ENCODE data around the gene FHL1.

Gene FHL1

DNA sequence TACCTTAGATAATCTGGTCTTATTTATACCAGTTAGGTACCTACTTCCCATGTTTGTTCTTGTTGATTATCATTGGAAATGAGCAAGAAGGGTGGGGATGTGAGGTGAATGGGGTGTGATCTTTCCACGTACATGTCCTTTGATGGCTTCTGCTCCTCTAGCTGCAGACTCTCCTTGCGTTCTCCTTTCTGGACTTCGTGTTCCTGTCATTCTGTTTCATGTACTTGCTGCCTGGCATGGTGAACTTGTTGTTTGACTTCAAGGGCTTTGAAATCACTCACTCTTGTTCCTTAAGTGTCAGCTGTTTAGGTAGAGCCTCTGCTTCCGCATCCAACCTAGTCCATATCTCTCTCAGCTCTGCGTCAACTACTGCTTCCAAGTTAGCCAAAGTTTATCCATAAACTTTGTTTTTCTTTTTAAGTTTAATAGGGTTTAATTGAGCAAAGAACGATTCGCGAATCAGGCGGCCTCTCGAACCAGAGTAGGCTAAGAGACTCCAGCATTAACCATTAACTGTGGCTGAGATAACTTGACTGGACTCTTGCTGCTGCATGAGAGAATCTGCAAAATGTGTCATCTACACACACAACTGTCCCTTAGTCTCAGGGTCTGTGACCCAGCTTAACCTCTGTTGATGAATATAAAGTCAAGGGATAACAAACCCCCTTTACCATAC, 42.8 kb downstream of the FHL1 start:
- DNase-seq: no peak

DNA sequence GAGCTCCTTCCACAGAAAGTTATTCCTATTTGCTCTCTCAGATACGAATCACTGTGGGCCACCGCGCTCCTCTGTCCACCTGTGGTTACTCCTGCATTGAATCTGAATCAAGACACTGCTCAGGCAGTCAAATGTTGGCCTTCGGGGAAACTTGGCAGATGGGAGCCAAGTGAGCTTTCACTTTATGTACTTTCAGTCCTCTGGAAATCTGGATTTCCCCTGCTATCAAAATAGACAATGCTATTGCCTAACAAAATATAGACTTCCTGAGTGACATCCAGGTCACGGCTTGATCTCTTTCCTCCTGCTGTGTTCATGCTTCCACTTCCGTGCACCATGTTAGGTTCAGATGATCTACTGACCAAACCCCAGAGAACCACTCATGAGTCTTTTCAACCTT, 43.8 kb downstream of the FHL1 start:
- no peak for DNase-seq

DNA sequence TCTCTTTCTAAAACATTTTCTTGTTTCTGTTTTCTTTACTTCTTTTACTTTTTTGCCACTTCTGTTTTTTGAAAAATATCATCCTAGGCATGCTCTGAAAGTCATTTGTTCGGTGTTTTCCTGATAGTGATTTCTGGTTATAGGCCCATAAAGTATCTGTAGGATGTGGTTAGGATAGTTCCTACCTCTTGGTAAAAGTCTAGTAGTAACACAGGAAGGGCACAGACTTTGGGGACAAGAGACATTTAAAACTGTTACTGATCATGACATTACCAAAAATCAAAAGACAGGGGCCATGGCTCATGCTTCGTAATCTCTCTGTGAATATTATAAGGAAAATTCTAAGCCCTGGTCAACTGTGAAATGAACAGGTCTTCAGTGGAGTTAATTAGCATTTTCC, 44.8 kb downstream of the FHL1 start:
- no peak for DNase-seq

DNA sequence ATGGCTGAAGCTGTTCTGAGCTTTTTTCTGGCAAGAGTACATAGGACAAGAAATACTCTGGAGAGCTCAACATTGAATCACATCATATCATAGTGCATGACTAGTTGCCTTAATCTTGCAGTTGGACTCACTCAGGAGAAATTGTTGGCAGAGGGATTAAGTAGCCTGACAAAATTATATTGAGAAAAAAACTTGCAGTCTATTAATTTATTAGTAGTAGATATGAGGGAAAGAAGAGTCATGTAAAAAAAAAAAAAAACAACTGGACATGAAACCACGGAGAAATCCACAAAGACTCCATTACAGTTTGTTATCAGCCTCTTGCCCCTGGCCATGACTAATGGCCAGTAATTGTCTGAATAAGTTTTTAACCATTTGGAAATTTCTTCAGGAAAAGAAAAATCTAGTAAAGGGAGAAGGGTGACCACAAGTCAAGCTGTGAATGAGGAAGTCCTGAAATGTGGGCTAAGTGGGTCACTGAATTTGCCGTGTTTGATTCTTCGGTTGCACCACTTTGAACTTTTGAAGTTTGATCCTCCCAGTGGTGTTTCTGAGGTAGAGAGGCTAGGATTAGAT, 45.6 kb downstream of the FHL1 start:
- no peak for DNase-seq

DNA sequence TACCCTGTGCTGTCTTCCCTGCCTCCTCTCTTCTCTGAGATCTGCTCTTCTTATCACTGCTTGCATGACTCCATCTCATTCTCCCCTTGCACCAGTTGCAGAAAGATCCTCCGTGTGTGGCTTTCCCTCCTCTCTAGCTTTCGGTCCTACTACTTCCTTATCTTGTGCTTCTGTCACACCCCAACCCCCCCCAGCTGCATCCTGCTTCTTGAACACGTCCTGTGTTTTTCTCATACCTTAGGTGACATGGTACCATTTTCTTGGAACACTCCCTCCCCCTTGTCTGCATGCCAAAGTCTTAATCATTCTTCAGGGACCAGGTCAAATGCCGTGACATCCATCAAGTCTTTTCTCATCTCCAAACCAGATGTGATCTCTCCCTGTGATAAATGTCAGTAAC, 46.4 kb downstream of the FHL1 start:
- DNase-seq: peak in 1 of 2 donors; percentile 4

DNA sequence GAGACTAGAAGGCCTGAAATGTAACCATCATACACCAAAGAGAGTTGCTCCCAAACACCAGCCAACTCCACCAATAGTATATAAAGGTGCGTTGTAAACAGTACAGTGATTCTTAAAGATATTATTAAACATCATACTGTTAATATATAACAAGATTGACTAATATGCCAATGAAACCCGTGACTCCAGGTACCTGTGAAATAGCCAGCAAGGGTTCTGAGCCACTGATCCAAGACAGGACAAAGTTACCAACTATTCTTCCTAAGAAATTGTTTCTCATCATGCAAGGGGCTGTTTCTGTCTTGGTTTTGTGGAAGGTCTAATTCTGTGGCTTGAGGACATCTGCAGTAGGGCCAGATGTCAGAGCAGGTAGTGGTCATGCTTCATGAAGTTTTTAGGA, 47.2 kb downstream of the FHL1 start:
- DNase-seq: no peak

DNA sequence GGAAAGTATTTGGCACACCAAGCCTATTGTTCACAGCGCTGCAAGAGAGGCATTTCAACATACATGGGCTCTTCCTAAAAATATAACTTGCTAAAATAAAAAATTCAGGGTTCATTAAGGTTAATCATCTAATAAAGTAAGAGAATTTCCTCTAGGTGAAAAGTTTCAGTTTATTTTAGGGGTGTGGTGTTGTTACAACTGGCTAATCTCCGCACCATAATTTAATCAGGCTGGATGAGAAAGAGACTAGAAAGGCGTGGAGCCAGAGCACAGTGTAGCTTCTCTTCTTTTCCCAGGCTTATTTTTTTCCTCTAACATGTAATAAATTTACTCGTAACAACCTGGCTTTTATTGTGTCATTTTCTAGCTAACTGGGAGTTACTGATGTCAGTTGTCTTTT, 47.9 kb downstream of the FHL1 start:
- DNase-seq: no peak

DNA sequence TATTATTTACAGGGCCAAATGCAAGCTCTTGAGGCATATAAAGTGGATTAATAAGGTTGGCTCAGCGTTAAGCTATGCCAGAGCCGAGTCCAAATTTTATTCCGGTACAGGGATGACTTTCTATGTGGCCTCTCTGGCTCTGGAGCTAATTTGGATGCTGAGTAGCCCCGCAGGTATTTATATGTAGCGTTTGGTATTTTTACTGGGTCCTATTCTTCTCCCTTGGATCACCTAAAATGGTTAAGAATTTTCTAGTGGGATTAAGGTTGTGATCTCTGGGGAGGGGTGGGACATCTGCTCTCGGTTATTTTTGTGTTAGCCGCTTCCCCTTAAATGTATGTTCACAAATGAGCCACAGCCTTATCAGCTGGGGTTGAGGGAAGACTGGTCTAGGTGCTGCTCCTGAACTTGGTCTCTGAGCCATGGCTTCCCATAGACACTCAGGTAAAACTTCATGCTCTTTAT, 49.4 kb downstream of the FHL1 start:
- DNase-seq: no peak

DNA sequence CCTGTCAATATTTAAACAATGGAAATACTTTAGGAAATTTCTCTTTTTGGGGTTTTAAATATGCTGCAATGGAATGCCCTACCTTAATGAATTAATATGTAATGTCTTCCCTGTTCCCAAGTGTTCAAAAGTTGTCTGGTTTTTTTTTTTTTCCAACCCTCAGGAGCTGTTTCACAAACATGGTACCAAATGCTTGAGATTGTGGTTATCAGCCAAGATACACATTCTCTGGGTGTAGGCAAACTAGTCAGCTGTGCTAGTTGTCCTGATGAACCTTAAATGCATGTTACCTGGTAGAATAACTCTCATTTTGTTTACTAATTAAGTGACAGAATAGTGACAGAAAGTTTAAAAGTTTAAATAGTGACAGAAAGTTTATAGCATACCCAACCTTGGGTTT, 50.7 kb downstream of the FHL1 start:
- no peak for DNase-seq

DNA sequence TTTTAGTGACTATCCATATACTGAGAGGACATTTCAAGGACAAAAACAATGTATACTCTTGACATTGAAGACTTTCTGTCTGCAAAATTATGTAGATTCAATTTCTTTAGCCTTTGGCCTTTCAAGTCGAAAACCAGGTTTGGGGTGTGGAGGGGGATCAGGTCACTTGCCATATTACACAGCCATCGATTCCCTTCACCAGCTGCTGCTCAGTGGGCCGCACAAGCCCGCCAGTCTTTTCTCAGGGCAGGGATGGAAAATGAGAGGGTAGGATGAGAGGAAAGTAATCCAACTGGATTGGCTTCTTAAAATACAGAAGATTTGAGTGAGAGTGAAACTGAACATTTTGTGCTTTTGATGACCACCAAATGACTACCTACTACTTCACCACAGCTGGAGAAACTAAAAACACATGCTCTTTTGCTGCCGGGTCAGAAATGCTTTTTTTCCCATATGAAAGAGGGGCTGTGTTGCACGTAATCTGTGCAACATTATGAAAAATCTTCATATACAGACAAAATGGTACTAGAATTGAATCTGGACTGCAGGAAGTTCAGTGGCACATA, 51.4 kb downstream of the FHL1 start:
- no peak for DNase-seq

DNA sequence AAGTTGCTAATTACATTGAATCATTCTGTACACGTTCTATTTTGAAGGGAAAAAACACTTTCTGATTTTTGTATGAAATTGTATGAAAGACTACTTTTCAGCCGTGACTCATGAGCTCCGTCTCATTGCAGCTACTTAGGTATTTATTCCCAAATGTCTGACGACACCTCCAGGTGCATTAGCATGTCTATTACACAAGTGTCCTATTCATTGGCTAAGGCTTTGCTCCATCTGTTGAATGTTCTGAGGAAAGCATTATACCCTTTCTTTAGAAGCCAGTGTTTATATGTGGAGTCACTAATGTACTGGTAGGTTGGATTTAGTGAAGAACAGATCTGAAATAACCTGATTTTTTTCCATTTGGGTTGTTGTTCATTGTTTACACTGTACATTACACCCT, 52.0 kb downstream of the FHL1 start:
- DNase-seq: no peak

DNA sequence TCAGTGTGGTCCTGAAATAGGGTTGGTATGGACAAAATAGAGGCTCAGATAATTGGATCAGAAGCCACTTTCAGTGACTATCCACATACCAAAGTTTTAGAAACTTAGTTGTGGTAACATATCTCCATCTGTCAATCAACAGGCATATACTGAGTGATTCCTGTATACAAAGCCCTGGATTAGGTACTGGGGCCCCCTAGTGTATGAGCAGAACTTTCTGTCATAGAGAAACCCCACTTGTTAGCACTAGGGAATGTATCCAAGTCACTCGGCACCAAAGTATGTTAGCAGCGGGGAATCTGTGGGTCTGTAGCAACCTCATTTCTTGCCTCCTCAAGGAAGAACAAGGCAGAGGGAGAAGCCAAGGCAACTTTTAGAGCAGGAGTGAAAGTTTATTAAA, 53.1 kb downstream of the FHL1 start:
- DNase-seq: no peak

DNA sequence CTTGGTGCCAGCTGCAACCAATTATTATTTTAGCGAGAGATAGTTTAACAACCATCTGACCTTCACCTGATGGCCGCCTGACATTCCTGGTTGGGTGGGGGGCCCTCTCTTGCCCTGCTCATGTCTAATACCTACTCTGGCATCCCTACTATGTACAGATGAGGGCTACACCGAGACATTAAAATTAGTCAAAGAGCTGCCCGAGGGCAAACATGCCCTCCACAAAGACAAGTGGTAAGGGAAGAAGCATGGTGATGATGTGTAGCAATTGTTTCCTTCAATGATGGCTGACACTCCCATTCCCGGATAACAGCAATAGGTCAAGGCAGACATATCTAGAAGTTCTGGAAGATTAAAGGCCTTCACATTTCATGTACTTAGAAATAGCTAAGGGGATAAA, 54.3 kb downstream of the FHL1 start:
- DNase-seq: no peak

DNA sequence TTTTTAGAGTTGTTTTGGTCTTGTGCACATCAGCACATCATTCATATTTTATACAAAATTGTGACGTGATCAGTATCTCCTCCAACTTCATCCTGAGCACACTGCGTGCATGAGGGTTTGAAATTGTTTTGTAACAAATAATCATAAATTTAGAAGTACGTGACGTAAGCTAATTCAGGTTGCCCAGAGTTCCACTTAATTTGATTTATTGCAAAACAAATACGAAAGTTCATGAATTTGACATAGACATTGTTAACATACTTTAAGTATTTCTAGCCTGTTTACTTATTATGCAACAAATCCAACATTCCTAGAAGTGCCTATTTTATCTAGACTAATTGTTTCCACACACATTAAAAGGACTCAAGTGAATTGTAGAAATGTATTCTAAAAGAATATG, 55.6 kb downstream of the FHL1 start:
- DNase-seq: no peak

DNA sequence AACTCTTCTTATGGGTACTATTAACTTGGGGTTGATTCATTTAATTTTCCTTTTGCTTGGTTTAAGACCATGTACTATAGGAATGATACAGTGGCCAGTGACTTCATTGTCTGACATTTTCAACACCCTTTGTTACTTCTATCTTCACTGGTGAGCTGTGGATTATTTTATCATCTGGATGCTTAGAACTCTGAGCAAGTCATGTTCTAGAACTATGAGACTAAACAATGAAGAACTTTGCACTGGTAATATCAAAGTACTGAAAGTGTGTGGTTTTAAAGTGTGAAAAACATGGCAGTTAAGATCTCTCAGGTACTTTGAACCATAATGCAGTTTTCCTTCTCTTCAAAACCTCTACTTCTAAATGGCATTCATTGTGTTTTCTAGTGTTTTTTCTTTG, 56.1 kb downstream of the FHL1 start:
- no peak for DNase-seq

DNA sequence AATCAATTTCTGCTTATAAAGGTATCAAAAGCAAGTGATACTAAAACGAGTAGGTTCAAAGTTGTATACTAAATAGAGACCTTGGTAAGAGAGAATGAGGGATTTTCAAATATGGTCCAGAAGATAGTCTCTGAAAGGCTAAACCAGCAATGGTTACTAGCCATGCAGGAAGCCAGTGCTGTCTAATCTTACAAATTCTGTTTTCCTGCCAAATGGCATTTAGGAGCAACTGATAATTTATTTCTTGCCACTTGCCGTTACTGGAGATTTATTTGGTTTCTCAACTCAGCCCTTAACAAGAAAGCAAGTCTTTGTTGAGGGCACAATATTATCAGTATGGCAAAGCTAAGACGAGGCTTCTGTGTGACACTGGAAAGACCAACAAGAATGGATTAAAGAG, 56.6 kb downstream of the FHL1 start:
- no peak for DNase-seq

DNA sequence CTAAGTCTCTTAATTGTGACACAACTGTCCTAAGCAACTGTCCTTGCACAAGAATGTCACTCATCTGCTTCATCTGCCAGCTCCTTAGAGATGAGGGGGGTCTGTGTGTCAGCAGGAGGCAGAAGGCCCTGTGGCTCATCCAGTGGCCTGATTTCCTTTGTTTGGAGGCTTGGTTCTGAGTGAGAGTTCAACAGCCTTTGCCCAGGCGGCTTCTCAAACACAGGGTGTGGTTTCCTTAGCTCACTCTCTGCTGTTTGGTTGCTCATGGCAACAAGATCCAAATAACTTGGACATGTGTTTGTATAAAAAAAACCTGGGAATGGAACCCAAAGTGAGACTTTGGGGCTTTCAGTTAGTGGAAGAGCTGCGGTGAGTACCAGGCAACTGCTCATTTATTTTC, 57.2 kb downstream of the FHL1 start:
- no peak for DNase-seq

DNA sequence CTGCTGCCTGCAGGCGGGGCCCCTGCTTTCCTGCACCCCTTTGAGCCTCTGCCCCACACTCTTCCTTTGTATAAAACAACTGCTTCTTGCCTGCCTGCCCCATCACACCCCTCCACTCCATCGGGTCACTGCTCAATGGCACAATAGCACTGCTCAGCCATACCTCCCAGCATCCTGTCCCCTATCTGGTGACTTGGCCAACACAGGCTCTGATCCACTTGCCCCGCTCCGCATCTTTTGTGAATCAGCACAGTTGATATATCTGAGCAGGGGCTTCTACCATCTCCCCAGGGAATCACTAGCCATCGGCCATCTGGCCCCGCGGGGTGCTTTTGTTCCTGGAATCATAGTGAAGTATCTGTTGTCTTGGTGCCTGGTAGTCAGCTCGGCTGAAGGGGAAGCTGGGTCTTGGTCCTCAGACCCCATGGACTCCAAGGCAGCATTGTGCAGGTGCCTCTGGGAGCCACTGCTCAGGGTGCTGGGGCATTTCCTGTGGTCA, 58.6 kb downstream of the FHL1 start:
- no peak for DNase-seq

DNA sequence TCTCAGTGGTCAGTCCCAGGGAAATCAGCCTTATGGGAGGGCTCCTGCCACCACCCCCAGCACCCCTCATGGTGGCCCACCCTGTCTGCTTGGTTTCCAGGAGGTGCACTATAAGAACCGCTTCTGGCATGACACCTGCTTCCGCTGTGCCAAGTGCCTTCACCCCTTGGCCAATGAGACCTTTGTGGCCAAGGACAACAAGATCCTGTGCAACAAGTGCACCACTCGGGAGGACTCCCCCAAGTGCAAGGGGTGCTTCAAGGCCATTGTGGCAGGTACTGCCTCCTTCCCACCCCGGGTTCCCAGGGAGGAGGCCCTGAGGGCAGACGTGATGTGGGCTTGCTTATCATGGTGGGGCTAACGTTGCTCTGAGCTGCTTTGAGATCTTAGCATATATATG, 59.6 kb downstream of the FHL1 start:
- no peak for DNase-seq

DNA sequence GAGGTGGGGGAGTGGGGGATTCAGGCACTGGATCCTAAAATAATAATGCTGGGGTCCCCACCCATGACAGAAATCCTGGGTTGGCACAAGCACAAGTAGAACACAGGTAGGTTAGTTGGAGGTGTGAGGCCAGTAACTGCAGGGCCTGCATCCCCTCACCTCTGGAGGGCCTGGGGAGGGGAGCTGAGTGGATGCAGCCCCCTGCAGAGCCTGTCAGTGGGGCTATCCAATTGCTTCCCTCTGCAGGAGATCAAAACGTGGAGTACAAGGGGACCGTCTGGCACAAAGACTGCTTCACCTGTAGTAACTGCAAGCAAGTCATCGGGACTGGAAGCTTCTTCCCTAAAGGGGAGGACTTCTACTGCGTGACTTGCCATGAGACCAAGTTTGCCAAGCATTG, 60.2 kb downstream of the FHL1 start:
- DNase-seq: no peak

DNA sequence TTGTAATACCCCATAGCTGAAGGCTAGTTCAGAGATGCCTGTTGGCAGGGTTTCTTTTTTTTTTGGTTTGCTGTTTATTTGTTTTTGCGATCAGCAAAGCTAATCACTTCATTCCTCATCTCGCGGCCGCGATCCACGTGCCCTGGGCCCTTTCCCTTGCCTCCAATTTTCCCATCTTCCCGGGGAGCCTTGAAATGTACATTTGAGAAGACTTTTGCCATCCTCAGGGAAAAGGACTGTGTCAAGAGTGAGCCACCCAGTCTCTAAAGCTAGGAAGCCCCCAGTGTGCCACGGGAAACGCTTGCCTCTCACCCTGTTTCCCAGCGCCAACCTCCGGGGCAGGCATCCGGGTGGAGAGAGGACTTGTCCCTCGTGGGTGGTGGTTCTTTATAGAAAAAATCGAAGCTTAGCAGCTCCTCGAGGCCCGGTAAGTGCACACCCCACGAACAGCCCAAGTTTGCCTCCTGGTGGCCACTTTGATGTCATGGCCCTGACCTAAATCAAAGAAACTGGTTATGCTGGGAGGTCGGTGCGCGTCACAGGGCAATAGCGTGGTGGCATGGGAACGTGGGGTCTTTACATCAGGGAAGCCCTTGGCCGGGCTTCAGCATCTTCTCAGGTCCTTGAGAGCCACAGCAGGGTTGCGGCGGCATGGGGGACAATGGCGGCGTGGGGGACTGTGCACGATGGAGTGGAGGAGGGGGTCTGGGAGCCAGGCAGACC, 61.8 kb downstream of the FHL1 start:
- peak; percentile 9 to 24 for DNase-seq

DNA sequence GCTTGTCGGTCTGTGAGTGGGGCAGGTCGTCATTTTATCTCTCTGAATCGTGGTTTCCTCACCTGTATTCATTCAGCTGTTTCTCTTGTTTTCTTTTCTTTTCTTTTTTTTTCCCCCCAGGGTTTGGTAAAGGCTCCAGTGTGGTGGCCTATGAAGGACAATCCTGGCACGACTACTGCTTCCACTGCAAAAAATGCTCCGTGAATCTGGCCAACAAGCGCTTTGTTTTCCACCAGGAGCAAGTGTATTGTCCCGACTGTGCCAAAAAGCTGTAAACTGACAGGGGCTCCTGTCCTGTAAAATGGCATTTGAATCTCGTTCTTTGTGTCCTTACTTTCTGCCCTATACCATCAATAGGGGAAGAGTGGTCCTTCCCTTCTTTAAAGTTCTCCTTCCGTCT, 62.4 kb downstream of the FHL1 start:
- DNase-seq: no peak

DNA sequence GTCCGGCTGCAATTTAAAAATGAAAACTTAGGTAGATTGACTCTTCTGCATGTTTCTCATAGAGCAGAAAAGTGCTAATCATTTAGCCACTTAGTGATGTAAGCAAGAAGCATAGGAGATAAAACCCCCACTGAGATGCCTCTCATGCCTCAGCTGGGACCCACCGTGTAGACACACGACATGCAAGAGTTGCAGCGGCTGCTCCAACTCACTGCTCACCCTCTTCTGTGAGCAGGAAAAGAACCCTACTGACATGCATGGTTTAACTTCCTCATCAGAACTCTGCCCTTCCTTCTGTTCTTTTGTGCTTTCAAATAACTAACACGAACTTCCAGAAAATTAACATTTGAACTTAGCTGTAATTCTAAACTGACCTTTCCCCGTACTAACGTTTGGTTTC, 62.9 kb downstream of the FHL1 start:
- no peak for DNase-seq

DNA sequence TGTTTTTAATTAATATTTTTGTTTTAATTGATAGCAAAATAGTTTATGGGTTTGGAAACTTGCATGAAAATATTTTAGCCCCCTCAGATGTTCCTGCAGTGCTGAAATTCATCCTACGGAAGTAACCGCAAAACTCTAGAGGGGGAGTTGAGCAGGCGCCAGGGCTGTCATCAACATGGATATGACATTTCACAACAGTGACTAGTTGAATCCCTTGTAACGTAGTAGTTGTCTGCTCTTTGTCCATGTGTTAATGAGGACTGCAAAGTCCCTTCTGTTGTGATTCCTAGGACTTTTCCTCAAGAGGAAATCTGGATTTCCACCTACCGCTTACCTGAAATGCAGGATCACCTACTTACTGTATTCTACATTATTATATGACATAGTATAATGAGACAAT, 63.5 kb downstream of the FHL1 start:
- no peak for DNase-seq
